Stomach (tissue), 9 donors: ENCODE measurements around the gene PLEKHO2. TPM values are rescaled to one million over a fixed set of nuclear protein-coding genes. Genes with fewer than 3 reads are reported as not detected.

ENCODE experiments used
- DNase-seq, 2 donors: peaks; one replicate each; pipeline versions ENCODE4 v3.0.0 to v3.0.0-alpha.2; 2013 to 2019
- H3K27ac ChIP-seq, 5 donors: fragments of 200-600 bp in 4 of 5; sonication (generic) in 4 of 5; one replicate each; pipeline ENCODE4 v1.5.1; 2013 to 2019; ENCODE audit warnings: mild to moderate bottlenecking in 1 of 5, moderate library complexity in 1 of 5
- H3K27me3 ChIP-seq, 3 donors: fragments of 200-600 bp; sonication (generic); one replicate each; pipeline ENCODE4 v1.5.1; 2017 to 2019; ENCODE audit warnings: mixed run types in 1 of 3
- H3K36me3 ChIP-seq, 4 donors: fragments of 200-600 bp; sonication (generic); 1 replicate in 3 of 4; 2 replicates in 1 of 4; pipeline ENCODE4 v1.5.1; 2016 to 2019
- H3K4me1 ChIP-seq, 4 donors: fragments of 200-600 bp; sonication (generic); one replicate each; pipeline ENCODE4 v1.5.1; 2016 to 2019
- H3K4me3 ChIP-seq, 4 donors: fragments of 200-600 bp; sonication (generic) in 3 of 4; one replicate each; pipeline ENCODE4 v1.5.1; 2016 to 2019; ENCODE audit warnings: mild to moderate bottlenecking in 1 of 4
- H3K9me3 ChIP-seq, 4 donors: fragments of 200-600 bp; sonication (generic); one replicate each; pipeline ENCODE4 v1.5.1; 2016 to 2019
- EP300 ChIP-seq: sonication (generic); formaldehyde crosslinking; IDR thresholded peaks from one replicate; pipeline ENCODE4 v1.6.1; 2017; ENCODE audit warnings: antibody characterized with exemption
- POLR2A ChIP-seq, 4 donors: fragments of 450-650 bp; IDR thresholded peaks; one replicate each; pipeline ENCODE4 v1.6.1; 2016; ENCODE audit warnings: antibody characterized with exemption in 4 of 4, control low read depth in 2 of 4, mild to moderate bottlenecking in 1 of 4, moderate library complexity in 1 of 4
- POLR2AphosphoS5 ChIP-seq, 3 donors: sonication (generic); formaldehyde crosslinking; IDR thresholded peaks; one replicate each; pipeline ENCODE4 v1.6.1; 2016; ENCODE audit warnings: antibody characterized with exemption in 3 of 3
- WGBS, 5 donors: extraction: QIAGEN DNeasy Blood & Tissue Kit in 3 of 5; methylation state at CpG; one replicate each; pipeline versions ENCODE4 v1.1.5 to v1.1.7; 2013 to 2018; 5-methylcytosine and 5-hydroxymethylcytosine counted together
- intact Hi-C: fragments of 100-400 bp; cut with DNase I; formaldehyde crosslinking; loops from one replicate; pipeline ENCODE4 v1.15.1; 2023; ENCODE audit warnings: low total_unique reads
- polyA plus RNA-seq, 3 donors: library from polyadenylated mRNA; stranded (reverse); fragments of 200-250 nt; gene quantifications; one replicate each; pipeline ENCODE4 v1.2.3, GENCODE V29; 2013
- total RNA-seq, 5 donors: library from RNA; depleted of rRNA; stranded (reverse); fragments of >200 nt; gene quantifications; one replicate each; pipeline versions ENCODE4 v1.1.0 to v1.2.3, GENCODE V29; 2014 to 2016
- TF ChIP-seq, protein P1 (sequence below), 7 experiments: fragments of 450-650 bp in 4 of 7; fragments of 200-600 bp in 3 of 7; sonication (generic) in 3 of 7; IDR thresholded peaks; one replicate each; pipeline ENCODE4 v1.5.1; 2016 to 2019; ENCODE audit warnings: antibody characterized with exemption in 7 of 7, control low read depth in 2 of 7, mild to moderate bottlenecking in 1 of 7
- donor health status: healthy with polysubstance abuse.
- donor health status: Bipolar disorder and iron deficiency.
- donor health status: healthy.

The PLEKHO2 gene
- total and polyA plus RNA-seq, 8 donors, result 7.5 to 25.4 (median 18.3) TPM

DNA sequence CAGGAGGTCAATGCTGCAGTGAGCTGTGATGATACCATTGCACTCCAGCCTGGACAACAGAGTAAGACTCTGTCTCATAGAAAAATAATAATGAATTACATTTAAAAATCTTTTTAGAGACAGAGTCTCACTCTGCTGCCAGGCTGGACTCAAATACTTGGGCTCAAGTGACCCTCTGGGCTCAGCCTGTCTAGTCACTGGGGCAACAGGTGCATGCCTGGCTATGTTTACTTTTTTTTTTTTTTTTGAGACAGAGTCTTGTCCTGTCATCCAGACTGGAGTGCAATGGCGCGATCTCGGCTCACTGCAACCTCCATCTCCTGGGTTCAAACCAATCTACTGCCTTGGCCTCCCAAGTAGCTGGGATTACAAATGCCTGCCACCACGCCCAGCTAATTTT lies 8.0 kb upstream of the PLEKHO2 start:
- Histone ChIP-seq H3K27me3 (no peaks in the 10 kb centered on the region), H3K36me3 (no peaks in the 10 kb centered on the region), H3K4me1 (peaks cover 5 to 21% (median 12%) of the 10 kb centered on the region in 4 donors), H3K4me3 (no peak overlapping the region), H3K27ac (no peak overlapping the region), H3K9me3 (no peaks in the 10 kb centered on the region)
- no peak for TF ChIP-seq POLR2A (IDR thresholded peaks at IDR 0.05)
- TF ChIP-seq POLR2AphosphoS5 (IDR thresholded peaks at IDR 0.05), result no peak
- TF ChIP-seq, protein P1, sequence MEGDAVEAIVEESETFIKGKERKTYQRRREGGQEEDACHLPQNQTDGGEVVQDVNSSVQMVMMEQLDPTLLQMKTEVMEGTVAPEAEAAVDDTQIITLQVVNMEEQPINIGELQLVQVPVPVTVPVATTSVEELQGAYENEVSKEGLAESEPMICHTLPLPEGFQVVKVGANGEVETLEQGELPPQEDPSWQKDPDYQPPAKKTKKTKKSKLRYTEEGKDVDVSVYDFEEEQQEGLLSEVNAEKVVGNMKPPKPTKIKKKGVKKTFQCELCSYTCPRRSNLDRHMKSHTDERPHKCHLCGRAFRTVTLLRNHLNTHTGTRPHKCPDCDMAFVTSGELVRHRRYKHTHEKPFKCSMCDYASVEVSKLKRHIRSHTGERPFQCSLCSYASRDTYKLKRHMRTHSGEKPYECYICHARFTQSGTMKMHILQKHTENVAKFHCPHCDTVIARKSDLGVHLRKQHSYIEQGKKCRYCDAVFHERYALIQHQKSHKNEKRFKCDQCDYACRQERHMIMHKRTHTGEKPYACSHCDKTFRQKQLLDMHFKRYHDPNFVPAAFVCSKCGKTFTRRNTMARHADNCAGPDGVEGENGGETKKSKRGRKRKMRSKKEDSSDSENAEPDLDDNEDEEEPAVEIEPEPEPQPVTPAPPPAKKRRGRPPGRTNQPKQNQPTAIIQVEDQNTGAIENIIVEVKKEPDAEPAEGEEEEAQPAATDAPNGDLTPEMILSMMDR (IDR thresholded peaks at IDR 0.05), result no peak
- TF ChIP-seq EP300, result no peak
- 90 to 100% (median 97%) methylated on average over 4 of the region's 4 CpGs for WGBS, 5 donors
- DNase-seq, result no peak
- intact Hi-C loops, result no loop called here

DNA sequence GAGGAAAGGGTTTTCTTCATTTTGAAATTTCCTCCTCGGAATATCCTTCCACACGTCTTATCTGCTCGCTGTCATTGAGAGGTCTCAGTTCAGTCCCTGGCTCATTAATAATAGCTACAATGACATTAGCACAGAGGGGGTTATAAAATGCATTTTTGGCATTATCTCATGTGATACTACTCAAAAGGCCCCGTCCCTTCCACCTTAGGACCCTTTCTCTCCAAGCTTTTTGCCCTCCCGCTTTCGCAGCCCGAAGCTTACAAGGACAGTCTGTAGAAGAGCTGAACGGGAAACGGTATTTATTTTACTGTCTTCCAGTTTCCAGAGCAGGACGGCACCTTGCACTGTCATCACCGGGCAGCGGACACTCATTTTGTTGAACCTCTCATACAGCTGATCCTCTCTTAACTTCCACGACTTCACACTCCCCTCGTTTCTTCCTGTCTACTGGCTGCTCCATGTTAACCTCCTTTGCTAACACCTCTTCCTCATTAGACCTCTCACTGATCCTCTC lies 5.6 kb upstream of the PLEKHO2 start:
- TF ChIP-seq POLR2A (IDR thresholded peaks at IDR 0.05), result no peak
- no peak for TF ChIP-seq POLR2AphosphoS5 (IDR thresholded peaks at IDR 0.05)
- TF ChIP-seq, protein P1 (IDR thresholded peaks at IDR 0.05), result no peak
- TF ChIP-seq EP300, result no peak
- DNase-seq, result no peak
- Histone ChIP-seq H3K36me3 (no peaks in the 10 kb centered on the region), H3K27ac (peak overlapping the region in 4 of 5 donors; percentile 47 to 80 (median 67)), H3K27me3 (no peaks in the 10 kb centered on the region), H3K9me3 (no peaks in the 10 kb centered on the region), H3K4me1 (peaks cover 5 to 28% (median 20%) of the 10 kb centered on the region in 4 donors), H3K4me3 (peak overlapping the region in 2 of 4 donors; percentile 3 to 5)
- WGBS, 5 donors, result 31 to 52% (median 45%) methylated on average over 14 of the region's 14 CpGs
- intact Hi-C loops, result no loop called here

DNA sequence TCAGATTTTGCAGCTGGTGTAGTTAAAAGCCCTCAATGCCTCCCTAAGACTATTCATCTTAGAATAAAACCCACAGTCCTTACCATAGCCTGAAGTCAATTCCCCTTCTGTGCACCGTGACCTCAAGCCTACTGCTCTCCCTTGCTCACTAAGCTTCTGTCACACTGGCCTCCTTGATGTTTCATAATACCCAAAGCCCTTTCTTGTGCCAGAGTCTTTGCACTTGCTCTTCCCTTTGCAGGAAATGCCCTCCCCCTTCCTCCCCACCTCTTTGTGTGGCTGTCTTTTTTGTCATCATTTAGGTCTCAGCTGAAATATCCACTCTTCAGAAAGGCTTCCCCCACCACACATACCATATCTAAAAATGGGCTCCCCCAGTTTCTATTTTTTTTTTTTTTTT lies 4.2 kb upstream of the PLEKHO2 start:
- DNase-seq, result no peak
- no peaks in the 10 kb centered on the region for H3K27me3 ChIP-seq
- no peaks in the 10 kb centered on the region for H3K9me3 ChIP-seq
- peak overlapping the region in 2 of 5 donors; percentile 4 to 28 for H3K27ac ChIP-seq
- intact Hi-C loops, result no loop called here
- no peaks in the 10 kb centered on the region for H3K36me3 ChIP-seq
- no peak overlapping the region for H3K4me3 ChIP-seq
- WGBS, 5 donors, result 65 to 85% (median 70%) methylated on average over 1 of the region's 1 CpG
- H3K4me1 ChIP-seq, result peaks cover 5 to 30% (median 22%) of the 10 kb centered on the region in 4 donors
- TF ChIP-seq EP300, result no peak
- no peak for TF ChIP-seq POLR2A (IDR thresholded peaks at IDR 0.05)
- TF ChIP-seq, protein P1 (IDR thresholded peaks at IDR 0.05), result no peak
- TF ChIP-seq POLR2AphosphoS5 (IDR thresholded peaks at IDR 0.05), result no peak

DNA sequence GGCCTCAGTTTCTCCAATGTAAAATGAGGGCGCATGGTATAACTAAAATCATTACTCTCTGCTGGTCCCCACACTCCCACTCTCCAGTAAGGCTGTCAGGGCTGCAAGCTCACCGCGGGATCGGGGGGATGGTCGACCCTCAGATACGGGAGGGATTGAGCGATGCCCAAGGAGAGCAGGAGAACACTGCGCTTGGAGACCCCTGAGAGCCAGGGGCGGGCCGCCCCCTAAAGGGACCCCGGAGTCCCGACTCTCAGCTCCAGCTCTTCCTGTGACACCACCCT lies 713 bp upstream of the PLEKHO2 start:
- intact Hi-C loops, result no loop called here

More for the DNA sequence above, 713 bp upstream of the PLEKHO2 start:
- Histone ChIP-seq H3K4me1 (peaks cover 20 to 57% (median 43%) of the 10 kb centered on the region in 4 donors), H3K4me3 (peak overlapping the region; percentile 77 to 96 (median 94)), H3K9me3 (no peaks in the 10 kb centered on the region), H3K36me3 (no peaks in the 10 kb centered on the region), H3K27me3 (no peaks in the 10 kb centered on the region), H3K27ac (peak overlapping the region; percentile 81 to 98 (median 95))
- TF ChIP-seq POLR2A (IDR thresholded peaks at IDR 0.05) (no peak), POLR2AphosphoS5 (IDR thresholded peaks at IDR 0.05) (no peak), EP300 (no peak)
- TF ChIP-seq, protein P1 (IDR thresholded peaks at IDR 0.05), result no peak
- 2 to 4% (median 3%) methylated on average over 10 to 12 of the region's 12 CpGs for WGBS, 5 donors
- no peak for DNase-seq
